Duodenal mucosa (tissue), 2 donors: Measurements from ENCODE around the gene IMMP2L.

Source experiments
- H3K27ac ChIP-seq: one replicate; pipeline ENCODE4 v1.7.0; 2013; ENCODE audit warnings: low read depth, low read length
- H3K27me3 ChIP-seq, 2 donors: one replicate each; pipeline ENCODE4 v1.7.0; 2013; ENCODE audit warnings: low read length in 2 of 2, control low read depth in 1 of 2; ENCODE audit not compliant: insufficient read depth in 2 of 2, control insufficient read depth in 1 of 2
- H3K36me3 ChIP-seq, 2 donors: one replicate each; pipeline ENCODE4 v1.7.0; 2013; ENCODE audit warnings: low read length in 2 of 2, control low read depth in 1 of 2; ENCODE audit not compliant: insufficient read depth in 2 of 2, control insufficient read depth in 1 of 2
- H3K4me1 ChIP-seq, 2 donors: one replicate each; pipeline ENCODE4 v1.7.0; 2013; ENCODE audit warnings: low read length in 2 of 2, control low read depth in 1 of 2; ENCODE audit not compliant: insufficient read depth in 2 of 2, control insufficient read depth in 1 of 2
- H3K4me3 ChIP-seq, 2 donors: one replicate each; pipeline ENCODE4 v1.7.0; 2013; ENCODE audit warnings: low read length in 2 of 2, low read depth in 1 of 2
- H3K9ac ChIP-seq, 2 donors: one replicate each; pipeline ENCODE4 v1.7.0; 2013; ENCODE audit warnings: low read length in 2 of 2, low read depth in 1 of 2
- H3K9me3 ChIP-seq, 2 donors: one replicate each; pipeline ENCODE4 v1.7.0; 2013; ENCODE audit warnings: low read length in 2 of 2, control low read depth in 1 of 2; ENCODE audit not compliant: control insufficient read depth in 1 of 2

Gene IMMP2L

DNA sequence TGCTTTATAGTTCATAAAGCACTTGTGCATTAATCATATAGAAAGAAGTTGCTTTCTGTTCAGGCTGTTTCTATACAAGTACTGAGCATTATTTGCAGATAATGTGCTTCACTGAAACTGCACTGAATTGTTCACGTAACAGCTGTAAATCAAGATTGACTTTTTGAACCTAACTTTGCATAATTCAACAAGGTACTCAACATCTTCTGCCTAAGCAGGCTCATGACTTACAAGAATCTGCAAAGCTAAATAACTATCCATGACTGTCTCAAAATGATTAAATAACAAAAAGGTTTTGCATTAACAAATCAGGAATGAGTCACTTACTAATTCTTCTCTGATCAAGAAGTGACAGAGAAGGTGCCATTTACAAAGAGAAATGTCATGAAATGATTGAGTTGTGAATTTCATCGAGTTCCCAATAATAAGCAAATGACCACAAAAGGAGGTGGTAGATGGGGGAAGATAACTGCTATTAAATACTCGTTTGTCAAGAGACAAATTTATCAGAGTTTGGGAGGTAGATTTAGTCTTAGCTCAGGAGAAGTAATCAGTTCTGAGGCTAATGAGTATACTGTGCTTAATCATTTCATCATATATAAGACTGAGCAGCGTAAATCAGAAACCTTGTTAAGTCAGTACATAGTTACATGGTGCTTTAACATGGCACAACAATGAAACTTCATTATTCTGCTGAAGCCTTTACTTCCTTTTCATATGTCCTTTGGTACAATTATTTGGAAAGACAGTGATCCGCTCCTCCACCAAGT is 632.6 kb downstream of the IMMP2L start:
- H3K4me1 ChIP-seq = no peaks in the 10 kb centered on the region
- H3K9me3 ChIP-seq = no peaks in the 10 kb centered on the region
- H3K36me3 ChIP-seq = no peaks in the 10 kb centered on the region
- H3K4me3 ChIP-seq = no peak overlapping the region
- H3K27ac ChIP-seq = no peak overlapping the region
- H3K9ac ChIP-seq = no peak overlapping the region
- no peaks in the 10 kb centered on the region for H3K27me3 ChIP-seq

DNA sequence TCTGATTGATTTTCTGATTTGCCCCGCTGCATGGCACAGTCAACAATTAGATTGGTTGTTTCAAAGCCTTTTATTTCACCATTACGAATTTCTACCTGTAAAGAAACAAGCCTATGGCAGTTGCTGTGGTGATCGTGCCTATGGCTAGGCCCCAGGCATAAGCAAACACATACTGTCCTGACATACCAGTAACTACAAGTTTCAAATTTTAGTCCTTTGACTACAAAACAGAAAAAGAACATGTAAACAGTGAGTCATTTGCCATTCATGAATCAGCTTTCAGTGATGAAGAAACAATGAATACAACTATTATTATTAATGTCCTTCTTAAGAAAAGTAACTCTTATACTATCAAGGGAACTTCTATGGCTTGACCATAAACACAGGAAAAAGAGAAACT is 639.4 kb downstream of the IMMP2L start:
- H3K27me3 ChIP-seq = no peaks in the 10 kb centered on the region
- no peak overlapping the region for H3K9ac ChIP-seq
- H3K4me3 ChIP-seq = no peak overlapping the region
- H3K36me3 ChIP-seq = no peaks in the 10 kb centered on the region
- H3K4me1 ChIP-seq = no peaks in the 10 kb centered on the region
- H3K27ac ChIP-seq = no peak overlapping the region
- no peaks in the 10 kb centered on the region for H3K9me3 ChIP-seq

DNA sequence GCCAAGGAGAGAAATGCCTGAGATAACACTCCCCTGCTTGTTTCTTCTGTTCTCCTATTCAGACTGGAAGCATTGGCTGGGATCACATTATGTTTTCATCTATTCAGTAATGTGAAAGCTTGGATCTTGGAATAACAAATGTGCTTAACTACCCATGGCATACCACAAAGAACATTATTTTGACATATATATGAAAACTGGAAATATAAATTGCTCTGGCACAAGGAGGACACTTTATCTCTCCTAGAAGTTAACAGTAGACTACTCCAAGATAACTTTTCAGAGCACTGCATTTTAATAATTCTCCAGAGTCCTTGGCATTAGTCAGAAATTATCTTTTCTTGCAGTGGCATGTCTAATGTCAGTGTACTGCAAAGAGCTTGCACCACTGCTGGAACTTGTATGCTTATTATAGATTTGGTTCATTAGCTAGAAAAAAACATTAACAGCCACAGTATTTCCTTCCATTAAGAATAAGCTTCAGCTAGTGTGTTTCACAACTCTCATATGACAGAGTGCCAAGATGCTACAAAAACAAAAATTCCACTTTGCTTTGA is 640.6 kb downstream of the IMMP2L start:
- H3K9me3 ChIP-seq = no peaks in the 10 kb centered on the region
- H3K27ac ChIP-seq = no peak overlapping the region
- H3K4me3 ChIP-seq = no peak overlapping the region
- no peaks in the 10 kb centered on the region for H3K27me3 ChIP-seq
- no peak overlapping the region for H3K9ac ChIP-seq
- no peaks in the 10 kb centered on the region for H3K36me3 ChIP-seq
- H3K4me1 ChIP-seq = no peaks in the 10 kb centered on the region

DNA sequence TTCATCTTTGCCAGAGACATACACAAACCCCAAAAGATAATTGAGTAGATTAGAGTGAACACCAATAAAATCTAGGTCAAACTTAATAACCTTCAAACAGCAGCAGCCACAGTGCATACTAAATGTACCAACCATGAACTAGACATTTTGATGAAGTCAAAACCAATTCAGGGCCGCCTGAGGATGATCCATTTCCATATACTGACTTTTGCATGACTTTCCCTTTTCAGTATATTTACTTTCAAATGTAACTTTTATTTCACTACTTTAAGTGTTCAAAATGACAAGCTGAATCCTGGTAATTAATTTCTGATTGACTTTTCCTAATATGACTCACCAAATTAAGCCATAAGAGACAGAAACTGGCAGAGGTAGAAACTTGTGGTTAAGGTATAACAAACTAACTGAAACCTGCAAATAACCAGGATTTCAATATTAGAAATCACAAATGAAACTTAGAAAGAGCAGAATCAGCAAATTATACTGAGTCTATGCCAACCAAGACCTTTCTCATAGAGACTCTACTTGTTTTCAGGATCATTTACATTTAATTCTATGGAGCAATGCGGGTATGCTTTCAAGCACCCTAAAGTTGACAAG is 643.2 kb downstream of the IMMP2L start:
- Histone ChIP-seq H3K9ac (no peak overlapping the region), H3K4me3 (no peak overlapping the region), H3K27me3 (no peaks in the 10 kb centered on the region), H3K4me1 (no peaks in the 10 kb centered on the region), H3K36me3 (no peaks in the 10 kb centered on the region), H3K9me3 (no peaks in the 10 kb centered on the region), H3K27ac (no peak overlapping the region)

DNA sequence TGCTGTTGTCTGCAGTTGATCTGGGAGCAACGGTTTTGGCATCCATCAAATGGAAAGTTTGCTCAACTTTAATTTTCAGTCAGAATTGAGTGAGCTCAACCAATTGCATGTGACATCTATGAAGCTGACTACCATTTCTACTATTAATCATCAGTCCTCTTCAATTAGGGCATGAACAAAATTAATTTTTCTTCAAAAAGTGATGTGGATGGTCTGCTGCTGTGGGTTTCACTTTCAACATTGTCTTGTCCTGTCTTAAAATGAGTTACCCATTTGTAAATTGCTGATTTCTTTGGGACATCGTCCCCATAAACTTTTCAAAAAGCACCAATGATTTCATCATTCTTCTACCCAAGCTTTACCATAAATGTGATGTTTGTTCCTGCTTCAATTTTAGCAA is 648.0 kb downstream of the IMMP2L start:
- H3K9ac ChIP-seq = no peak overlapping the region
- H3K36me3 ChIP-seq = no peaks in the 10 kb centered on the region
- no peaks in the 10 kb centered on the region for H3K4me1 ChIP-seq
- H3K27ac ChIP-seq = no peak overlapping the region
- no peaks in the 10 kb centered on the region for H3K9me3 ChIP-seq
- no peak overlapping the region for H3K4me3 ChIP-seq
- no peaks in the 10 kb centered on the region for H3K27me3 ChIP-seq

DNA sequence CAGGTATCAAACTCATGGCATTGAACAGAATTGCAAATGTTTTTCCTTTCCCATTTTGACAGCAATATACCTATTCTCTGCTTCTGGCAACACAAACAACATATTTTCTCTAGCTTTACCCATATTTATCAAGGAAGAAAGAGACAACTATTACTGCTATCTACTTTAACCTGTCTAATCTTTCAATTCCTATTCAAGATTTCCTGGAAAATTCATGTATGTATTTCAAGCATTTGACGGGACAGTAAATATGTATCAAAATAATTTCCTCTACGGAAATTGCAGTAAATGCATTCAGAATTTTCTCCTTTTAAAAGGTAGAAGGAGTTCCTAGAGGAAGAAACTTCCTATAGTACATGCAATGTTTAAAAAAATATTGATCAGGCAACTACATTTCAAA is 650.7 kb downstream of the IMMP2L start:
- no peak overlapping the region for H3K27ac ChIP-seq

DNA sequence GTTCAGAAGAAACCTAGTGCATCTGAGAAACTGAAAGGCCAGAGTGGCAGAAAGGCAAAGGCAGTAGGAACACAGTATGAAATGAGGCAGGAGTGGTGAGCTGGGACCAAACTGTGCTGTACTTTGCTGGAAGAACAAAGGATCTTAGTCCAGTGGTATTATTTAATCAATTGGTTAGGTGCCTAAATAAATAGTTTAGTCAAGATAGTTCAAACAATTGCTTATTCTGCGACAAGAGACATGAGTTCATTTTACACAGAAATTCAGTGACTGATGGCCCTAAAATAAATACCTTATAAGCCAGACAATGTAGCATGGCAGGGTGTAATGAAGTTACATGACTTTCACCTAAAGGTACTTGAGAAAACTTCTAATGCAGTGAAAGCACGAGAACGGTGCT is 653.2 kb downstream of the IMMP2L start:
- Histone ChIP-seq H3K4me1 (no peaks in the 10 kb centered on the region), H3K9ac (no peak overlapping the region), H3K9me3 (no peaks in the 10 kb centered on the region), H3K27me3 (no peaks in the 10 kb centered on the region), H3K27ac (no peak overlapping the region), H3K4me3 (no peak overlapping the region), H3K36me3 (no peaks in the 10 kb centered on the region)

More for the DNA sequence above, 650.7 kb downstream of the IMMP2L start:
- Histone ChIP-seq H3K4me1 (no peaks in the 10 kb centered on the region), H3K9me3 (no peaks in the 10 kb centered on the region), H3K36me3 (no peaks in the 10 kb centered on the region), H3K9ac (no peak overlapping the region), H3K4me3 (no peak overlapping the region), H3K27me3 (no peaks in the 10 kb centered on the region)

DNA sequence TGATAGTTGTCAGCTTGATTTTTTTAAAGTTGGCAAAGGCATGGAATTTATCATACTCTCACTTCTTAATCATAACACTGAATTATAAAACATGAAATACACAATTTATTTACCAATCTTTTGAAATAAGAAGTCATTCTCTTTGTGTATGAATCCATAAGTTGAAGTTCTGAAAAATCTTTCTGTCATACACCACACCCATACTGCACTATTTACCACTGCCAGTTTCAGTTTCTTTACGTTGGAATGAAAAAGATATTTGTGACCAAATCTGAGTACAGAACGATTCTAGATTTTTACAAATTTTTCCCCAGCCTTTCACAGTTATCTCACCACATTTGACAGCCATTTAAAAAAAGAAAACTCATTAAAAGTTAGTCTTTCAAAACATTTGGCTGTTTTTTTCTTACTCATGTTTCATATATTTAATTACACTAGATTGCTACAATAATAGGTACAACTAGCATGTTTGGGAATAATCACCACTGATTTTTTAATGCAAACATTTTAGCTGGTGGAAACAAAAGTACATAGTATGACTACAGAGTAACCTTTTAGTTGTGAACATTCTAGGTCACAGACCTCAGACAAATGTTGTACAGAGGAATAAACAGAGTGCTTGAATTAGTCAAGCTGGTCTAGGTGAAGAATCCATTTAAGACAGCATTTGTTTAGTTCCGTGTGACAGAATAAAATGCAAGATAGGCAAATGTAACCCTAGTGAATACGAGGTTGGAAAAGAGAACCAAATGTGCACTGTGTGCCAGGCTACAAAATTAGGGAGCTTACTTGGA is 656.3 kb downstream of the IMMP2L start:
- no peak overlapping the region for H3K4me3 ChIP-seq
- H3K9ac ChIP-seq = no peak overlapping the region
- H3K36me3 ChIP-seq = no peaks in the 10 kb centered on the region
- no peak overlapping the region for H3K27ac ChIP-seq
- no peaks in the 10 kb centered on the region for H3K27me3 ChIP-seq
- peaks cover 0 to 3% of the 10 kb centered on the region in 2 donors for H3K9me3 ChIP-seq
- H3K4me1 ChIP-seq = no peaks in the 10 kb centered on the region

DNA sequence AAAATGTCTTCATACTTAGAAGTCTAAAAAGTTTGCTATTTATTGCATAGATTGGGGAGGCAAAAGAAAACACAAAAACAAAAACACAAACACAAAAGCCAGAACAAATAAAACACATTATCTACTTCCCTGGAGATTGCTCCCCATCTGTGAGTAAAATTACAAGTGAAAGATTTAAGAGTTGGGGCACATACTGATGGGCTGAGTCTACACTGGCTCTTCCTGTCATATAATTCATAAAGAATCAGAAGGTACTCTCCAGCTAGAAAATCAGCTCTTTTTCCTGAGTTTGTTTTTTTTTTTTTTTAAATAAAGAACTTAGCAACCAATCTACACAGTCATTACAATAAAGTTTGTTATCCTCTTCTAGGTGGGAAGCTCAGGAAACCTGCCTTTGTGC is 663.8 kb downstream of the IMMP2L start:
- Histone ChIP-seq H3K9ac (no peak overlapping the region), H3K27me3 (no peaks in the 10 kb centered on the region), H3K4me1 (no peaks in the 10 kb centered on the region), H3K36me3 (no peaks in the 10 kb centered on the region), H3K27ac (no peak overlapping the region), H3K4me3 (no peak overlapping the region), H3K9me3 (peaks cover 3 to 4% of the 10 kb centered on the region in 2 donors)

DNA sequence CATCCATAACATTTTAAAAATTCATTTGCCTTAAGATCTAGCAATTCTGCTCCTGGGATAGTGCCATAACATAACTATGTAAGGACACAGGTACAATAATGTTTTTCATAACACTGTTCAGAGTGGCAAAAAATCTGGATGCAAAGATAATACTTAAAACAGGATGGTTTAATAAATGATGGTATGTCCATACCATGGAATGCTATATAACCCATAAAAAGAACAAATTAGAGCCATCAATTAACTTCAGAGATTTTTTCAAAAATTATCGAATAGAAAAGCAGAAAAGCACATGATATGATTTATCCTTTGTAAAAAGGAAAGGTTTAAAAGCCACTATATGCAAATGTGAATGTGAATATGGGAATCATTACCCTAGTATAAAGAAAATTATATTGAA is 664.8 kb downstream of the IMMP2L start:
- peaks cover 0 to 4% of the 10 kb centered on the region in 2 donors for H3K9me3 ChIP-seq
- no peaks in the 10 kb centered on the region for H3K4me1 ChIP-seq
- H3K27me3 ChIP-seq = no peaks in the 10 kb centered on the region
- no peak overlapping the region for H3K9ac ChIP-seq
- no peak overlapping the region for H3K27ac ChIP-seq
- no peak overlapping the region for H3K4me3 ChIP-seq
- no peaks in the 10 kb centered on the region for H3K36me3 ChIP-seq
